ENCODE data around the gene SHC3.

GRCh38 chr9:89144238-89144637, 34.4 kb downstream of the SHC3 start:
- TF ChIP-seq, protein P1, sequence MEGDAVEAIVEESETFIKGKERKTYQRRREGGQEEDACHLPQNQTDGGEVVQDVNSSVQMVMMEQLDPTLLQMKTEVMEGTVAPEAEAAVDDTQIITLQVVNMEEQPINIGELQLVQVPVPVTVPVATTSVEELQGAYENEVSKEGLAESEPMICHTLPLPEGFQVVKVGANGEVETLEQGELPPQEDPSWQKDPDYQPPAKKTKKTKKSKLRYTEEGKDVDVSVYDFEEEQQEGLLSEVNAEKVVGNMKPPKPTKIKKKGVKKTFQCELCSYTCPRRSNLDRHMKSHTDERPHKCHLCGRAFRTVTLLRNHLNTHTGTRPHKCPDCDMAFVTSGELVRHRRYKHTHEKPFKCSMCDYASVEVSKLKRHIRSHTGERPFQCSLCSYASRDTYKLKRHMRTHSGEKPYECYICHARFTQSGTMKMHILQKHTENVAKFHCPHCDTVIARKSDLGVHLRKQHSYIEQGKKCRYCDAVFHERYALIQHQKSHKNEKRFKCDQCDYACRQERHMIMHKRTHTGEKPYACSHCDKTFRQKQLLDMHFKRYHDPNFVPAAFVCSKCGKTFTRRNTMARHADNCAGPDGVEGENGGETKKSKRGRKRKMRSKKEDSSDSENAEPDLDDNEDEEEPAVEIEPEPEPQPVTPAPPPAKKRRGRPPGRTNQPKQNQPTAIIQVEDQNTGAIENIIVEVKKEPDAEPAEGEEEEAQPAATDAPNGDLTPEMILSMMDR (conservative IDR thresholded peaks at IDR 0.05 in 1 of 2, IDR thresholded peaks at IDR 0.05 in 1 of 2; ENCODE audit: low read depth in 1 of 2, low read length in 2 of 2), result no peak
- no peak for TF ChIP-seq EZH2 (IDR thresholded peaks at IDR 0.05; ENCODE audit: low read length, missing control alignments)
